Liver (tissue), 9 donors: ENCODE data around the gene STOML2. TPM values are rescaled to one million over a fixed set of nuclear protein-coding genes. Genes with fewer than 3 reads are reported as not detected.

Experiments used
- DNase-seq: peaks from one replicate; pipeline ENCODE4 v3.0.0-alpha.2; 2017; ENCODE audit warnings: low spot score
- H3K27ac ChIP-seq, 2 donors: one replicate each; pipeline ENCODE4 v1.7.0; 2013; ENCODE audit warnings: inconsistent platforms in 2 of 2, low read length in 2 of 2, control low read depth in 1 of 2, low read depth in 1 of 2, mild to moderate bottlenecking in 1 of 2
- H3K27me3 ChIP-seq, 4 donors: one replicate each; pipeline versions ENCODE4 v1.6.1 to v1.7.0; 2013; ENCODE audit warnings: low read length in 3 of 4, inconsistent platforms in 1 of 4, mild to moderate bottlenecking in 1 of 4, moderate library complexity in 1 of 4; ENCODE audit not compliant: control insufficient read depth in 4 of 4, insufficient read depth in 4 of 4
- H3K36me3 ChIP-seq, 4 donors: one replicate each; pipeline versions ENCODE4 v1.6.1 to v1.7.0; 2013; ENCODE audit warnings: low read length in 3 of 4, mild to moderate bottlenecking in 3 of 4, low read depth in 1 of 4, moderate library complexity in 1 of 4; ENCODE audit not compliant: control insufficient read depth in 4 of 4, insufficient read depth in 3 of 4
- H3K4me1 ChIP-seq, 4 donors: one replicate each; pipeline versions ENCODE4 v1.6.1 to v1.7.0; 2013; ENCODE audit warnings: low read length in 3 of 4, mild to moderate bottlenecking in 3 of 4, moderate library complexity in 1 of 4; ENCODE audit not compliant: control insufficient read depth in 4 of 4, insufficient read depth in 4 of 4
- H3K4me3 ChIP-seq, 3 donors: one replicate each; pipeline versions ENCODE4 v1.6.1 to v1.7.0; 2013; ENCODE audit warnings: low read length in 3 of 3, control low read depth in 1 of 3, low read depth in 1 of 3, mild to moderate bottlenecking in 1 of 3
- H3K9ac ChIP-seq, 2 donors: one replicate each; pipeline ENCODE4 v1.7.0; 2013; ENCODE audit warnings: low read length in 2 of 2, mild to moderate bottlenecking in 2 of 2, moderate library complexity in 2 of 2, control low read depth in 1 of 2, low read depth in 1 of 2
- H3K9me3 ChIP-seq, 4 donors: one replicate each; pipeline versions ENCODE4 v1.6.1 to v1.7.0; 2013; ENCODE audit warnings: low read length in 3 of 4; ENCODE audit not compliant: control insufficient read depth in 4 of 4
- ATF3 ChIP-seq: IDR thresholded peaks from 2 replicates; pipeline ENCODE4 v1.6.1; 2016; ENCODE audit warnings: antibody characterized with exemption
- CTCF ChIP-seq: fragments of 150-350 bp; IDR thresholded peaks from 2 replicates; pipeline ENCODE4 v1.5.1; 2017; ENCODE audit warnings: improper control_type of control experiment, low read depth, low read length; ENCODE audit not compliant: missing input control
- EGR1 ChIP-seq, 2 donors: IDR thresholded peaks; 2 replicates each; pipeline ENCODE4 v1.6.1; 2016 to 2018; ENCODE audit warnings: antibody characterized with exemption in 2 of 2, low read depth in 2 of 2
- FOXA1 ChIP-seq: IDR thresholded peaks from 2 replicates; pipeline ENCODE4 v1.6.1; 2016; ENCODE audit warnings: antibody characterized with exemption
- FOXA2 ChIP-seq: IDR thresholded peaks from 2 replicates; pipeline ENCODE4 v1.6.1; 2016; ENCODE audit warnings: antibody characterized with exemption
- GABPA ChIP-seq, 2 donors: IDR thresholded peaks in 1 of 2; conservative IDR thresholded peaks in 1 of 2; 2 replicates each; pipeline ENCODE4 v1.6.1; 2016; ENCODE audit warnings: antibody characterized with exemption in 2 of 2, mild to moderate bottlenecking in 1 of 2, moderate library complexity in 1 of 2
- HNF4A ChIP-seq, 2 donors: conservative IDR thresholded peaks; 2 replicates each; pipeline ENCODE4 v1.6.1; 2016; ENCODE audit warnings: antibody characterized with exemption in 2 of 2, mild to moderate bottlenecking in 2 of 2
- HNF4G ChIP-seq: IDR thresholded peaks from 2 replicates; pipeline ENCODE4 v1.6.1; 2016; ENCODE audit warnings: antibody characterized with exemption
- JUND ChIP-seq, 2 donors: IDR thresholded peaks; 2 replicates each; pipeline ENCODE4 v1.6.1; 2016; ENCODE audit warnings: antibody characterized with exemption in 2 of 2
- MAX ChIP-seq: IDR thresholded peaks from 2 replicates; pipeline ENCODE4 v1.6.1; 2016; ENCODE audit warnings: antibody characterized with exemption
- NR2F2 ChIP-seq: IDR thresholded peaks from 2 replicates; pipeline ENCODE4 v1.6.1; 2016; ENCODE audit warnings: antibody characterized with exemption
- RAD21 ChIP-seq, 2 donors: IDR thresholded peaks; 2 replicates each; pipeline ENCODE4 v1.6.1; 2016; ENCODE audit warnings: antibody characterized with exemption in 2 of 2, mild to moderate bottlenecking in 2 of 2
- REST ChIP-seq: IDR thresholded peaks from 2 replicates; pipeline ENCODE4 v1.6.1; 2016; ENCODE audit warnings: antibody characterized with exemption, mild to moderate bottlenecking
- RXRA ChIP-seq, 2 donors: IDR thresholded peaks; 2 replicates each; pipeline ENCODE4 v1.6.1; 2017 to 2018; ENCODE audit warnings: antibody characterized with exemption in 2 of 2, mild to moderate bottlenecking in 1 of 2
- SP1 ChIP-seq: IDR thresholded peaks from 2 replicates; pipeline ENCODE4 v1.6.1; 2018; ENCODE audit warnings: antibody characterized with exemption, mild to moderate bottlenecking
- TAF1 ChIP-seq: conservative IDR thresholded peaks from 2 replicates; pipeline ENCODE4 v1.6.1; 2016; ENCODE audit warnings: antibody characterized with exemption, mild to moderate bottlenecking
- YY1 ChIP-seq: IDR thresholded peaks from 2 replicates; pipeline ENCODE4 v1.6.1; 2016; ENCODE audit warnings: antibody characterized with exemption, mild to moderate bottlenecking
- ZBTB33 ChIP-seq: IDR thresholded peaks from 2 replicates; pipeline ENCODE4 v1.6.1; 2016; ENCODE audit warnings: antibody characterized with exemption
- WGBS: extraction: QIAGEN DNeasy Blood & Tissue Kit; methylation state at CpG from one replicate; pipeline ENCODE4 v1.1.7; 2013; 5-methylcytosine and 5-hydroxymethylcytosine counted together
- polyA plus RNA-seq, 2 donors: library from polyadenylated mRNA; stranded (reverse) in 1 of 2; unstranded in 1 of 2; fragments of 200-250 nt in 1 of 2; fragments of >200 nt in 1 of 2; fragmentation: Nextera tagmentation in 1 of 2; extraction: Ambion mirVana in 1 of 2; gene quantifications; one replicate each; pipeline versions ENCODE4 v1.2.1 to v1.2.3, GENCODE V29; 2013 to 2015
- total RNA-seq, 2 donors: library from RNA; depleted of rRNA; stranded (reverse); fragments of >200 nt; gene quantifications; one replicate each; pipeline ENCODE4 v1.2.3, GENCODE V29; 2014
- donor health status: healthy.
- donor health status: healthy.
- donor health status: healthy.
- donor health status: healthy.
- donor health status: healthy.

The STOML2 gene
- total and polyA plus RNA-seq, 4 donors: 77.8 to 96.8 (median 81.5) TPM

GRCh38 chr9:35097573-35097972, 5.4 kb downstream of the STOML2 start:
- Histone ChIP-seq H3K27me3 (no peaks in the 10 kb centered on the region), H3K4me1 (peaks cover 4 to 30% (median 19%) of the 10 kb centered on the region in 4 donors), H3K9me3 (no peaks in the 10 kb centered on the region), H3K4me3 (no peak overlapping the region), H3K9ac (no peak overlapping the region), H3K36me3 (peaks cover 9 to 36% (median 17%) of the 10 kb centered on the region in 4 donors), H3K27ac (no peak overlapping the region)
- TF ChIP-seq SP1 (no peak), REST (no peak), JUND (IDR thresholded peaks at IDR 0.05) (no peak), GABPA (IDR thresholded peaks at IDR 0.05 in 1 of 2, conservative IDR thresholded peaks at IDR 0.05 in 1 of 2) (no peak), MAX (no peak), TAF1 (no peak), HNF4A (conservative IDR thresholded peaks at IDR 0.05) (no peak), RAD21 (IDR thresholded peaks at IDR 0.05) (no peak), NR2F2 (no peak), ATF3 (no peak), ZBTB33 (no peak), FOXA2 (no peak), FOXA1 (no peak), RXRA (IDR thresholded peaks at IDR 0.05) (no peak), YY1 (no peak), HNF4G (no peak), EGR1 (IDR thresholded peaks at IDR 0.05; ENCODE audit: low read depth in 2 of 2) (no peak), CTCF (no peak)
- DNase-seq: no peak
- WGBS: 90% methylated on average over 3 of the region's 3 CpGs
